ENCODE results near the gene NUF2. TPM values are rescaled to one million over a fixed set of nuclear protein-coding genes. Genes with fewer than 3 reads are reported as not detected.

NUF2 gene
- total RNA-seq, 4 donors from 2014 or later, result 2.2 to 6.1 (median 3.2) TPM

- DNase-seq (ENCODE audit: low spot score in 2 of 2), result no peak
- TF ChIP-seq, protein P1, sequence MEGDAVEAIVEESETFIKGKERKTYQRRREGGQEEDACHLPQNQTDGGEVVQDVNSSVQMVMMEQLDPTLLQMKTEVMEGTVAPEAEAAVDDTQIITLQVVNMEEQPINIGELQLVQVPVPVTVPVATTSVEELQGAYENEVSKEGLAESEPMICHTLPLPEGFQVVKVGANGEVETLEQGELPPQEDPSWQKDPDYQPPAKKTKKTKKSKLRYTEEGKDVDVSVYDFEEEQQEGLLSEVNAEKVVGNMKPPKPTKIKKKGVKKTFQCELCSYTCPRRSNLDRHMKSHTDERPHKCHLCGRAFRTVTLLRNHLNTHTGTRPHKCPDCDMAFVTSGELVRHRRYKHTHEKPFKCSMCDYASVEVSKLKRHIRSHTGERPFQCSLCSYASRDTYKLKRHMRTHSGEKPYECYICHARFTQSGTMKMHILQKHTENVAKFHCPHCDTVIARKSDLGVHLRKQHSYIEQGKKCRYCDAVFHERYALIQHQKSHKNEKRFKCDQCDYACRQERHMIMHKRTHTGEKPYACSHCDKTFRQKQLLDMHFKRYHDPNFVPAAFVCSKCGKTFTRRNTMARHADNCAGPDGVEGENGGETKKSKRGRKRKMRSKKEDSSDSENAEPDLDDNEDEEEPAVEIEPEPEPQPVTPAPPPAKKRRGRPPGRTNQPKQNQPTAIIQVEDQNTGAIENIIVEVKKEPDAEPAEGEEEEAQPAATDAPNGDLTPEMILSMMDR (IDR thresholded peaks at IDR 0.05), result no peak
- TF ChIP-seq POLR2A (IDR thresholded peaks at IDR 0.05), result no peak
- no peak for TF ChIP-seq POLR2AphosphoS5 (IDR thresholded peaks at IDR 0.05)
- no peak for TF ChIP-seq EP300 (IDR thresholded peaks at IDR 0.05)
- Histone ChIP-seq H3K27me3 (no peaks in the 10 kb centered on the region), H3K9me3 (no peaks in the 10 kb centered on the region), H3K4me3 (no peak overlapping the region), H3K4me1 (no peaks in the 10 kb centered on the region), H3K36me3 (no peaks in the 10 kb centered on the region), H3K27ac (no peak overlapping the region)
- WGBS, result 41% methylated on average over 5 of the region's 5 CpGs
Observed at GRCh38 chr1:163361123-163361934, 39.6 kb downstream of the NUF2 start.

- Histone ChIP-seq H3K36me3 (no peaks in the 10 kb centered on the region), H3K9me3 (no peaks in the 10 kb centered on the region), H3K4me3 (no peak overlapping the region), H3K27me3 (no peaks in the 10 kb centered on the region), H3K4me1 (no peaks in the 10 kb centered on the region), H3K27ac (no peak overlapping the region)
- TF ChIP-seq POLR2A (IDR thresholded peaks at IDR 0.05), result no peak
- TF ChIP-seq POLR2AphosphoS5 (IDR thresholded peaks at IDR 0.05), result no peak
- WGBS, result 53% methylated on average over 3 of the region's 3 CpGs
- DNase-seq (ENCODE audit: low spot score in 2 of 2), result no peak
Observed at GRCh38 chr1:163365186-163365585, 43.4 kb downstream of the NUF2 start.

GRCh38 chr1:163366555-163366954 is 44.8 kb downstream of the NUF2 start:
- H3K4me3 ChIP-seq, result no peak overlapping the region
- no peaks in the 10 kb centered on the region for H3K36me3 ChIP-seq
- 94% methylated on average over 4 of the region's 4 CpGs for WGBS
- no peaks in the 10 kb centered on the region for H3K4me1 ChIP-seq
- no peak for DNase-seq (ENCODE audit: low spot score in 2 of 2)
- no peak for TF ChIP-seq POLR2AphosphoS5 (IDR thresholded peaks at IDR 0.05)
- no peak for TF ChIP-seq POLR2A (IDR thresholded peaks at IDR 0.05)
- TF ChIP-seq, protein P1 (IDR thresholded peaks at IDR 0.05), result no peak
- TF ChIP-seq EP300 (IDR thresholded peaks at IDR 0.05), result no peak
- no peaks in the 10 kb centered on the region for H3K9me3 ChIP-seq
- H3K27me3 ChIP-seq, result no peaks in the 10 kb centered on the region
- no peak overlapping the region for H3K27ac ChIP-seq

- H3K27me3 ChIP-seq, result no peaks in the 10 kb centered on the region
- no peak for TF ChIP-seq POLR2AphosphoS5 (IDR thresholded peaks at IDR 0.05)
- no peak for TF ChIP-seq EP300 (IDR thresholded peaks at IDR 0.05)
- TF ChIP-seq, protein P1 (IDR thresholded peaks at IDR 0.05), result no peak
- no peak for TF ChIP-seq POLR2A (IDR thresholded peaks at IDR 0.05)
- DNase-seq (ENCODE audit: low spot score in 2 of 2), result no peak
- H3K4me3 ChIP-seq, result no peak overlapping the region
- no peaks in the 10 kb centered on the region for H3K4me1 ChIP-seq
- H3K27ac ChIP-seq, result no peak overlapping the region
- WGBS, result 61% methylated on average over 4 of the region's 4 CpGs
- H3K36me3 ChIP-seq, result no peaks in the 10 kb centered on the region
- no peaks in the 10 kb centered on the region for H3K9me3 ChIP-seq
Observed at GRCh38 chr1:163367721-163368120, 46.0 kb downstream of the NUF2 start.

DNA sequence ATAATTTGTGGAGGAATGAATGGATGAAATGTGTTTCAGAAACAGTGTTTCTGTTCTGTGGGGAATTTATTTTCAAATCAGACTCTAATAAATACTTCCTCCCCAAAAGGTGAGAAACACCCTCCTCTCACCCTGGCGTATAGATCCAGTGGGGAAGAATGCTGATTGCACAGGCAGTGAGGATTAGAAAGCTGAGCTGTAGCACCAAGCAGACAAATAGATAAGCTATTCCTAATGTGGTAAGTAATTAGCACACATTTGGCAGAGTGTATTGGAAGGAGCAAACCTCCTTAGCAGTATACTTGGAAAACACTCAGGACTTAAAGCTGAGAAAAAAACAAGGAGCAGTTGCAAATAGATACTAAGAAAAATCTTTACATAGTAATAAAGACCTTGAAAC is 50.8 kb downstream of the NUF2 start:
- TF ChIP-seq, protein P1 (IDR thresholded peaks at IDR 0.05), result no peak
- no peak for TF ChIP-seq POLR2A (IDR thresholded peaks at IDR 0.05)
- no peak for TF ChIP-seq POLR2AphosphoS5 (IDR thresholded peaks at IDR 0.05)
- TF ChIP-seq EP300 (IDR thresholded peaks at IDR 0.05), result no peak
- H3K27me3 ChIP-seq, result no peaks in the 10 kb centered on the region
- no peaks in the 10 kb centered on the region for H3K9me3 ChIP-seq
- no peaks in the 10 kb centered on the region for H3K4me1 ChIP-seq
- WGBS, result 78% methylated on average over 1 of the region's 1 CpG
- no peak for DNase-seq (ENCODE audit: low spot score in 2 of 2)
- H3K36me3 ChIP-seq, result no peaks in the 10 kb centered on the region
- no peak overlapping the region for H3K4me3 ChIP-seq
- no peak overlapping the region for H3K27ac ChIP-seq

Measured in suprapubic skin (tissue), 4 donors.